Endothelial cell of umbilical vein (primary cell): ENCODE results near the gene WDR37.

Source experiments
- EZH2 ChIP-seq: IDR thresholded peaks from 2 replicates; pipeline ENCODE4 v1.6.1; 2012; ENCODE audit warnings: borderline replicate concordance, low read depth, mild to moderate bottlenecking, moderate library complexity, low read length, inconsistent platforms; ENCODE audit not compliant: severe bottlenecking
- GATA2 ChIP-seq: IDR thresholded peaks from 2 replicates; pipeline ENCODE4 v1.7.0; 2011; ENCODE audit warnings: low read depth, mild to moderate bottlenecking, moderate library complexity, mixed read lengths, low read length; ENCODE audit not compliant: insufficient read length, insufficient read depth
- JUN ChIP-seq: IDR thresholded peaks from 2 replicates; pipeline ENCODE4 v1.6.1; 2011; ENCODE audit warnings: borderline replicate concordance, low read depth; ENCODE audit not compliant: insufficient read length, insufficient read depth
- POLR2A ChIP-seq: IDR thresholded peaks from 2 replicates; pipeline ENCODE4 v1.6.1; 2012; ENCODE audit warnings: low read depth, mild to moderate bottlenecking, control low read depth, low read length
- POLR2AphosphoS5 ChIP-seq: IDR thresholded peaks from 2 replicates; pipeline ENCODE4 v1.6.1; 2012; ENCODE audit warnings: low read depth, mild to moderate bottlenecking, control low read depth, low read length, moderate library complexity; ENCODE audit not compliant: insufficient read depth
- TF ChIP-seq, protein P1 (sequence below), 2 donors: IDR thresholded peaks; 1 replicate in 1 of 2; 2 replicates in 1 of 2; pipeline ENCODE4 v1.5.1; 2011; ENCODE audit warnings: low read length in 2 of 2, mild to moderate bottlenecking in 2 of 2, moderate library complexity in 2 of 2, control low read depth in 1 of 2, inconsistent platforms in 1 of 2, low read depth in 1 of 2; ENCODE audit not compliant: insufficient read depth in 1 of 2; ENCODE audit errors: extremely low read depth in 1 of 2

DNA sequence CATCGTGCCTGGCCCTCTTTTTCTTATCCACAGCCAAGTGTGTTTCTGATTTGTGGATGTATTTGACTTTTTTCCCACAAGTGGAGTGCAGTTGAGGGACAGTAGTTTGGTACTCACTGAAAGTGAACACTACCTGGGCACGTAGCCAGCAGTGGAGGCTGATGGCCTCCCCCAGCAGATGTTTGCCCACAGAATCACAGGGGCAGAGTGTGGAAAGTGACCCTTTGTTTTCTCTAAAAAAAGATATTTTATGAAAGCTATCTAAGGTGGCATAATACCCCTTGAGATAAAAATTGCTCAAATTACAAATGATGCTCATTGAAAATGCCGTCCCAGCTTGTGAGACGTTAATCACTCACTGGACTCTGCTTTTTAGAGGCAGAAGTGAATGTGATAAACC lies 29.1 kb downstream of the WDR37 start:
- no peak for TF ChIP-seq POLR2A
- TF ChIP-seq EZH2: no peak
- TF ChIP-seq, protein P1, sequence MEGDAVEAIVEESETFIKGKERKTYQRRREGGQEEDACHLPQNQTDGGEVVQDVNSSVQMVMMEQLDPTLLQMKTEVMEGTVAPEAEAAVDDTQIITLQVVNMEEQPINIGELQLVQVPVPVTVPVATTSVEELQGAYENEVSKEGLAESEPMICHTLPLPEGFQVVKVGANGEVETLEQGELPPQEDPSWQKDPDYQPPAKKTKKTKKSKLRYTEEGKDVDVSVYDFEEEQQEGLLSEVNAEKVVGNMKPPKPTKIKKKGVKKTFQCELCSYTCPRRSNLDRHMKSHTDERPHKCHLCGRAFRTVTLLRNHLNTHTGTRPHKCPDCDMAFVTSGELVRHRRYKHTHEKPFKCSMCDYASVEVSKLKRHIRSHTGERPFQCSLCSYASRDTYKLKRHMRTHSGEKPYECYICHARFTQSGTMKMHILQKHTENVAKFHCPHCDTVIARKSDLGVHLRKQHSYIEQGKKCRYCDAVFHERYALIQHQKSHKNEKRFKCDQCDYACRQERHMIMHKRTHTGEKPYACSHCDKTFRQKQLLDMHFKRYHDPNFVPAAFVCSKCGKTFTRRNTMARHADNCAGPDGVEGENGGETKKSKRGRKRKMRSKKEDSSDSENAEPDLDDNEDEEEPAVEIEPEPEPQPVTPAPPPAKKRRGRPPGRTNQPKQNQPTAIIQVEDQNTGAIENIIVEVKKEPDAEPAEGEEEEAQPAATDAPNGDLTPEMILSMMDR (IDR thresholded peaks at IDR 0.05; ENCODE audit: extremely low read depth in 1 of 2, insufficient read depth in 1 of 2, low read depth in 1 of 2, low read length in 2 of 2): no peak
- TF ChIP-seq POLR2AphosphoS5: no peak
- no peak for TF ChIP-seq JUN
- TF ChIP-seq GATA2: no peak
